ENCODE results near the gene SAV1.
"Not testable (repeated sequence)": the region's sequence is repeated elsewhere in the genome, so short reads cannot be mapped to it uniquely, and the experiment has no call there.

Gene SAV1

GRCh38 chr14:50667996-50668825 lies at the start of gene SAV1:
Gene SAV1, minus strand, starts transcription at chr14:50668306. Its CDS starts 339 bp downstream, at chr14:50667967.
- DNase-seq (ENCODE audit: low read depth in 3 of 3): peak; percentile 12 to 39 (median 22)

GRCh38 chr14:50717811-50718210 lies 49.7 kb upstream of the SAV1 start:
- DNase-seq (ENCODE audit: low read depth in 3 of 3): no peak

GRCh38 chr14:50714450-50715073 lies 46.5 kb upstream of the SAV1 start:
- no peak for DNase-seq (ENCODE audit: low read depth in 3 of 3)

- no peak for DNase-seq (ENCODE audit: low read depth in 3 of 3)
Observed at GRCh38 chr14:50711043-50711442, 42.9 kb upstream of the SAV1 start.

- DNase-seq (ENCODE audit: low read depth in 3 of 3): no peak
Observed at GRCh38 chr14:50705026-50705593, 37.0 kb upstream of the SAV1 start.

GRCh38 chr14:50704454-50705010 lies 36.4 kb upstream of the SAV1 start:
- no peak for DNase-seq (ENCODE audit: low read depth in 3 of 3)

- DNase-seq (ENCODE audit: low read depth in 3 of 3): no peak
Observed at GRCh38 chr14:50697659-50698290, 29.7 kb upstream of the SAV1 start.

- not testable (repeated sequence) for DNase-seq (ENCODE audit: low read depth in 3 of 3)
Observed at GRCh38 chr14:50694260-50694659, 26.2 kb upstream of the SAV1 start.

- DNase-seq (ENCODE audit: low read depth in 3 of 3): no peak
Observed at GRCh38 chr14:50688875-50689274, 20.8 kb upstream of the SAV1 start.

GRCh38 chr14:50679674-50680073 lies 11.6 kb upstream of the SAV1 start:
- DNase-seq (ENCODE audit: low read depth in 3 of 3): no peak

- no peak for DNase-seq (ENCODE audit: low read depth in 3 of 3)
Observed at GRCh38 chr14:50678163-50678562, 10.1 kb upstream of the SAV1 start.

- DNase-seq (ENCODE audit: low read depth in 3 of 3): no peak
Observed at GRCh38 chr14:50677527-50678063, 9.5 kb upstream of the SAV1 start.

- DNase-seq (ENCODE audit: low read depth in 3 of 3): no peak
Observed at GRCh38 chr14:50676814-50677516, 8.9 kb upstream of the SAV1 start.

GRCh38 chr14:50675597-50675996 lies 7.5 kb upstream of the SAV1 start:
- DNase-seq (ENCODE audit: low read depth in 3 of 3): no peak

GRCh38 chr14:50670866-50671256 lies 2.8 kb upstream of the SAV1 start:
- DNase-seq (ENCODE audit: low read depth in 3 of 3): no peak

GRCh38 chr14:50670196-50670865 lies 2.2 kb upstream of the SAV1 start:
- no peak for DNase-seq (ENCODE audit: low read depth in 3 of 3)

GRCh38 chr14:50669441-50669986 lies 1.4 kb upstream of the SAV1 start:
- no peak for DNase-seq (ENCODE audit: low read depth in 3 of 3)

GRCh38 chr14:50668826-50669143 lies 679 bp upstream of the SAV1 start:
- DNase-seq (ENCODE audit: low read depth in 3 of 3): no peak

GRCh38 chr14:50667684-50667995 lies 466 bp downstream of the SAV1 start:
- DNase-seq (ENCODE audit: low read depth in 3 of 3): peak in 1 of 3 experiments; percentile 3

- DNase-seq (ENCODE audit: low read depth in 3 of 3): no peak
Observed at GRCh38 chr14:50666772-50667683, 1.1 kb downstream of the SAV1 start.

Measured in stimulated activated CD4-positive, alpha-beta T cell treated with anti-CD3 and anti-CD28 coated beads, TNF-alpha, amount 100 ng/mL, for 4 hours (primary cell).